HCT116 (cell line): ENCODE measurements around the gene OR13A1. TPM values are rescaled to one million over a fixed set of nuclear protein-coding genes. Genes with fewer than 3 reads are reported as not detected.

Source experiments
- ATAC-seq: fragments of 200-7000 bp; cut with Tn5 transposase; 2 replicates; pipeline ENCODE4 v1.9.1; 2020; ENCODE audit warnings: mild to moderate bottlenecking, moderate library complexity
- BruUV-seq: library from RNA; stranded (reverse); fragments of 400-500 nt; replicated peaks from 2 replicates; lab custom pipeline; 2021; lab: Mats Ljungman, UMichigan
- CTCF ChIA-PET: fragments of 300-600 bp; sonication (Branson Sonifier 250); formaldehyde crosslinking; loops from one replicate; lab custom pipeline; 2021; ENCODE audit warnings: antibody characterized with exemption; lab: Charles Lee
- POLR2A ChIA-PET: fragments of 300-600, 350-600 bp; sonication (Branson Sonifier 250); formaldehyde crosslinking; loops from one replicate; lab custom pipeline; 2021; ENCODE audit warnings: antibody characterized with exemption; lab: Charles Lee
- RAD21 ChIA-PET, 2 experiments: fragments of 300-600 bp; sonication (Branson Sonifier 250); formaldehyde crosslinking; loops; one replicate each; lab custom pipeline; 2023; ENCODE audit warnings: low total read pairs in 2 of 2; ENCODE audit not compliant: uncharacterized antibody in 2 of 2, unreplicated experiment in 2 of 2, low non-redundant PET in 1 of 2; lab: Charles Lee
- DNase-seq: peaks from one replicate; pipeline ENCODE4 v3.0.0-alpha.2; 2010; ENCODE audit warnings: low read depth, low spot score
- H2AFZ ChIP-seq: fragments of 200-600 bp; shearing (Covaris generic), sonication (generic); 2 replicates; pipeline ENCODE4 v1.6.1; 2017; ENCODE audit warnings: low read depth, mixed run types, mixed read lengths, antibody characterized with exemption, low read length; ENCODE audit not compliant: poor library complexity, severe bottlenecking
- H3K27ac ChIP-seq: 2 replicates; pipeline ENCODE4 v1.5.1; 2012; ENCODE audit warnings: low read depth, low read length
- H3K27me3 ChIP-seq: fragments of 200-600 bp; sonication (generic); 2 replicates; pipeline ENCODE4 v1.6.1; 2016; ENCODE audit warnings: mixed run types, low read length, mixed read lengths; ENCODE audit not compliant: insufficient read depth
- H3K36me3 ChIP-seq, 2 experiments: fragments of 200-500 bp in 1 of 2; fragments of 200-600 bp in 1 of 2; sonication (Bioruptor generic) in 1 of 2; sonication (generic) in 1 of 2; 2 replicates each; pipeline versions ENCODE4 v1.5.1 to v1.6.1; 2014 to 2016; ENCODE audit warnings: low read length in 2 of 2, inconsistent platforms in 1 of 2, mixed read lengths in 1 of 2, mixed run types in 1 of 2; ENCODE audit not compliant: insufficient read depth in 2 of 2, control insufficient read depth in 1 of 2
- H3K4me1 ChIP-seq, 2 experiments: fragments of 200-600 bp in 1 of 2; sonication (generic) in 1 of 2; 2 replicates each; pipeline versions ENCODE4 v1.5.1 to v1.6.1; 2012 to 2017; ENCODE audit warnings: low read length in 2 of 2, inconsistent platforms in 1 of 2, mild to moderate bottlenecking in 1 of 2, mixed read lengths in 1 of 2, mixed run types in 1 of 2, moderate library complexity in 1 of 2; ENCODE audit not compliant: insufficient read depth in 2 of 2, control insufficient read depth in 1 of 2
- H3K4me2 ChIP-seq: fragments of 200-600 bp; sonication (generic); 2 replicates; pipeline ENCODE4 v1.6.1; 2017; ENCODE audit warnings: mixed run types, low read length, mixed read lengths
- H3K4me3 ChIP-seq, 2 experiments: fragments of 200-600 bp in 1 of 2; sonication (generic) in 1 of 2; replicated peaks in 1 of 2; 2 replicates each; pipeline ENCODE4 v1.5.1; 2011 to 2016; ENCODE audit warnings: low read length in 2 of 2, control low read depth in 1 of 2, low read depth in 1 of 2, mild to moderate bottlenecking in 1 of 2, mixed read lengths in 1 of 2, mixed run types in 1 of 2
- H3K79me2 ChIP-seq: fragments of 200-600 bp; sonication (generic); 2 replicates; pipeline ENCODE4 v1.6.1; 2017; ENCODE audit warnings: mild to moderate bottlenecking, mixed run types, low read length, moderate library complexity, mixed read lengths; ENCODE audit not compliant: insufficient read depth
- H3K9ac ChIP-seq: fragments of 200-600 bp; sonication (generic); 2 replicates; pipeline ENCODE4 v1.6.1; 2016; ENCODE audit warnings: low read length, mixed read lengths
- H3K9me2 ChIP-seq: fragments of 200-600 bp; sonication (generic), shearing (Covaris generic); 2 replicates; pipeline ENCODE4 v1.6.1; 2017; ENCODE audit warnings: mixed run types, mild to moderate bottlenecking, moderate library complexity; ENCODE audit not compliant: insufficient read depth
- H3K9me3 ChIP-seq, 2 experiments: fragments of 200-500 bp in 1 of 2; fragments of 200-600 bp in 1 of 2; sonication (Bioruptor generic) in 1 of 2; sonication (generic) in 1 of 2; 2 replicates each; pipeline ENCODE4 v1.6.1; 2014 to 2017; ENCODE audit warnings: low read length in 2 of 2, mixed read lengths in 2 of 2, inconsistent platforms in 1 of 2, low read depth in 1 of 2, mild to moderate bottlenecking in 1 of 2, mixed run types in 1 of 2, moderate library complexity in 1 of 2; ENCODE audit not compliant: control insufficient read depth in 1 of 2, insufficient read depth in 1 of 2
- H4K20me1 ChIP-seq: fragments of 200-600 bp; sonication (generic), shearing (Covaris generic); 2 replicates; pipeline ENCODE4 v1.6.1; 2017; ENCODE audit warnings: mixed run types, mild to moderate bottlenecking, moderate library complexity; ENCODE audit not compliant: insufficient read depth
- ATF3 ChIP-seq: IDR thresholded peaks from 2 replicates; pipeline ENCODE4 v1.6.1; 2012
- CBX3 ChIP-seq: IDR thresholded peaks from 2 replicates; pipeline ENCODE4 v1.6.1; 2012; ENCODE audit warnings: low read depth
- CEBPB ChIP-seq: IDR thresholded peaks from 2 replicates; pipeline ENCODE4 v1.6.1; 2012; ENCODE audit warnings: low read depth
- EGR1 ChIP-seq: IDR thresholded peaks from 2 replicates; pipeline ENCODE4 v1.6.1; 2012; ENCODE audit warnings: low read depth
- ELF1 ChIP-seq: IDR thresholded peaks from 2 replicates; pipeline ENCODE4 v1.6.1; 2012; ENCODE audit warnings: low read depth, borderline replicate concordance
- EZH2 ChIP-seq: fragments of 200-600 bp; sonication (generic); IDR thresholded peaks from 2 replicates; pipeline ENCODE4 v1.6.1; 2017; ENCODE audit warnings: antibody characterized with exemption, mixed run types
- EZH2phosphoT487 ChIP-seq: fragments of 200-600 bp; IDR thresholded peaks from 2 replicates; pipeline ENCODE4 v1.6.1; 2018; ENCODE audit warnings: antibody characterized with exemption, borderline replicate concordance
- JUND ChIP-seq: IDR thresholded peaks from 2 replicates; pipeline ENCODE4 v1.6.1; 2012
- MAX ChIP-seq: IDR thresholded peaks from 2 replicates; pipeline ENCODE4 v1.6.1; 2012
- POLR2A ChIP-seq: IDR thresholded peaks from 2 replicates; pipeline ENCODE4 v1.7.0; 2011; ENCODE audit warnings: borderline replicate concordance; ENCODE audit not compliant: insufficient read depth, insufficient read length; ENCODE audit errors: extremely low read depth
- SIN3A ChIP-seq: IDR thresholded peaks from 2 replicates; pipeline ENCODE4 v1.6.1; 2012; ENCODE audit warnings: low read depth
- SRF ChIP-seq: IDR thresholded peaks from 2 replicates; pipeline ENCODE4 v1.6.1; 2012; ENCODE audit warnings: low read depth
- TCF7L2 ChIP-seq: IDR thresholded peaks from 2 replicates; pipeline ENCODE4 v1.7.0; 2011; ENCODE audit warnings: borderline replicate concordance, inconsistent platforms; ENCODE audit not compliant: insufficient read depth, insufficient read length; ENCODE audit errors: extremely low read depth
- YY1 ChIP-seq: IDR thresholded peaks from 2 replicates; pipeline ENCODE4 v1.6.1; 2011; ENCODE audit warnings: low read length, low read depth, moderate library complexity, mild to moderate bottlenecking; ENCODE audit not compliant: insufficient replicate concordance; ENCODE audit errors: extremely low read depth
- ZBTB33 ChIP-seq: IDR thresholded peaks from 2 replicates; pipeline ENCODE4 v1.6.1; 2011; ENCODE audit warnings: mild to moderate bottlenecking, low read length, moderate library complexity; ENCODE audit not compliant: insufficient replicate concordance; ENCODE audit errors: extremely low read depth
- ZFX ChIP-seq: fragments of 450-650 bp; IDR thresholded peaks from 2 replicates; pipeline ENCODE4 v1.6.1; 2017
- ZNF274 ChIP-seq: fragments of 200-500 bp; sonication (Bioruptor generic); IDR thresholded peaks from 2 replicates; pipeline ENCODE4 v1.6.1; 2014; ENCODE audit warnings: mild to moderate bottlenecking, low read depth, low read length, inconsistent platforms
- intact Hi-C: fragments of 100-400 bp; cut with micrococcal nuclease; formaldehyde crosslinking; loops from 2 replicates; pipeline ENCODE4 v1.10.0; 2022
- total RNA-seq: library from RNA; stranded (reverse); gene quantifications from one replicate; pipeline ENCODE4 v1.2.1, GENCODE V29; 2021; ENCODE audit not compliant: unreplicated experiment

Gene OR13A1
- total RNA-seq, 1 experiment from 2014 or later: not detected

GRCh38 chr10:45354261-45354660, 38.9 kb upstream of the OR13A1 start:
- Histone ChIP-seq H2AFZ (no peak overlapping the region), H3K27ac (no peak overlapping the region), H3K9me2 (no peaks in the 10 kb centered on the region), H3K4me1 (no peaks in the 10 kb centered on the region), H3K9ac (no peak overlapping the region), H3K79me2 (no peaks in the 10 kb centered on the region), H3K9me3 (no peaks in the 10 kb centered on the region), H3K36me3 (no peaks in the 10 kb centered on the region), H4K20me1 (no peaks in the 10 kb centered on the region), H3K27me3 (peaks cover 41% of the 10 kb centered on the region), H3K4me2 (no peak overlapping the region), H3K4me3 (no peak overlapping the region)
- intact Hi-C loops: no loop called here
- BruUV-seq: no TSS peak
- RAD21 ChIA-PET: no interaction called here
- TF ChIP-seq MAX (no peak), ELF1 (no peak), SRF (no peak), ATF3 (no peak), SIN3A (no peak), CEBPB (no peak)
- no peak for DNase-seq
- CTCF ChIA-PET: no interaction called here
- no peak for ATAC-seq
- POLR2A ChIA-PET: no interaction called here

- ChIA-PET POLR2A (no interaction called here), CTCF (no interaction called here), RAD21 (no interaction called here)
- H3K27me3 ChIP-seq: peaks cover 41% of the 10 kb centered on the region
- H3K4me3 ChIP-seq: no peak overlapping the region
- intact Hi-C loops: no loop called here
- no peaks in the 10 kb centered on the region for H4K20me1 ChIP-seq
- H3K9me2 ChIP-seq: no peaks in the 10 kb centered on the region
- DNase-seq (no peak), ATAC-seq (no peak)
- H2AFZ ChIP-seq: no peak overlapping the region
- H3K4me2 ChIP-seq: no peak overlapping the region
- no TSS peak for BruUV-seq
- H3K79me2 ChIP-seq: no peaks in the 10 kb centered on the region
- no peak overlapping the region for H3K27ac ChIP-seq
- no peaks in the 10 kb centered on the region for H3K4me1 ChIP-seq
- no peaks in the 10 kb centered on the region for H3K36me3 ChIP-seq
- no peak overlapping the region for H3K9ac ChIP-seq
- no peaks in the 10 kb centered on the region for H3K9me3 ChIP-seq
- TF ChIP-seq ATF3: no peak
- no peak for TF ChIP-seq TCF7L2
- no peak for TF ChIP-seq ZFX
- TF ChIP-seq CBX3: no peak
- no peak for TF ChIP-seq ELF1
- no peak for TF ChIP-seq ZNF274
- no peak for TF ChIP-seq JUND
- TF ChIP-seq SIN3A: no peak
- no peak for TF ChIP-seq CEBPB
- TF ChIP-seq YY1: no peak
- no peak for TF ChIP-seq EZH2
- TF ChIP-seq POLR2A: no peak
- no peak for TF ChIP-seq EGR1
- TF ChIP-seq ZBTB33: no peak
- TF ChIP-seq EZH2phosphoT487: no peak
- no peak for TF ChIP-seq SRF
Observed at GRCh38 chr10:45353186-45353585, 37.8 kb upstream of the OR13A1 start.
